Astrocyte (in vitro differentiated cells and primary cell): ENCODE results near the gene GDAP1L1. TPM values are rescaled to one million over a fixed set of nuclear protein-coding genes. Genes with fewer than 3 reads are reported as not detected.
"Not testable (repeated sequence)": the region's sequence is repeated elsewhere in the genome, so short reads cannot be mapped to it uniquely, and the experiment has no call there.

Source experiments
- DNase-seq: peaks from one replicate; pipeline ENCODE4 v3.0.0-alpha.2; 2010; ENCODE audit warnings: low read depth
- FAIRE-seq: peaks from 2 replicates; lab custom pipeline; 2011; peaks lifted over from hg19 to GRCh38; lab: Jason Lieb, UNC
- H2AFZ ChIP-seq: 2 replicates; pipeline ENCODE4 v1.6.0; 2012; ENCODE audit warnings: low read depth, low read length, inconsistent platforms
- H3K27ac ChIP-seq: 2 replicates; pipeline ENCODE4 v1.5.1; 2011; ENCODE audit warnings: low read depth, low read length, inconsistent platforms
- H3K27me3 ChIP-seq: 2 replicates; pipeline ENCODE4 v1.6.0; 2011; ENCODE audit warnings: low read length, inconsistent platforms; ENCODE audit not compliant: insufficient read depth
- H3K36me3 ChIP-seq: 2 replicates; pipeline ENCODE4 v1.5.1; 2011; ENCODE audit warnings: low read length, inconsistent platforms; ENCODE audit not compliant: insufficient read depth
- H3K4me1 ChIP-seq: 2 replicates; pipeline ENCODE4 v1.5.1; 2011; ENCODE audit warnings: low read length, inconsistent platforms; ENCODE audit not compliant: insufficient read depth
- H3K4me2 ChIP-seq: 2 replicates; pipeline ENCODE4 v1.6.0; 2012; ENCODE audit warnings: low read length, inconsistent platforms
- H3K4me3 ChIP-seq: 2 replicates; pipeline ENCODE4 v1.5.1; 2011; ENCODE audit warnings: low read depth, mild to moderate bottlenecking, low read length, inconsistent platforms; ENCODE audit not compliant: insufficient read depth
- H3K79me2 ChIP-seq: 2 replicates; pipeline ENCODE4 v1.6.0; 2012; ENCODE audit warnings: mild to moderate bottlenecking, low read length, inconsistent platforms; ENCODE audit not compliant: insufficient read depth
- H3K9ac ChIP-seq: 2 replicates; pipeline ENCODE4 v1.6.0; 2012; ENCODE audit warnings: mild to moderate bottlenecking, low read length, inconsistent platforms
- H3K9me3 ChIP-seq: 2 replicates; pipeline ENCODE4 v1.5.1; 2012; ENCODE audit warnings: low read depth, mild to moderate bottlenecking, low read length, inconsistent platforms; ENCODE audit not compliant: insufficient read depth
- H4K20me1 ChIP-seq: 2 replicates; pipeline ENCODE4 v1.6.0; 2012; ENCODE audit warnings: low read length, inconsistent platforms; ENCODE audit not compliant: insufficient read depth
- H3K27ac Mint-ChIP-seq: one replicate; pipeline ENCODE4 v1.8.0; 2021; ENCODE audit warnings: mild to moderate bottlenecking, mixed read lengths; ENCODE audit not compliant: unreplicated experiment
- H3K27me3 Mint-ChIP-seq: one replicate; pipeline ENCODE4 v1.8.0; 2021; ENCODE audit warnings: low read depth, mixed read lengths; ENCODE audit not compliant: unreplicated experiment
- H3K36me3 Mint-ChIP-seq: one replicate; pipeline ENCODE4 v1.8.0; 2021; ENCODE audit warnings: low read depth, mixed read lengths; ENCODE audit not compliant: unreplicated experiment
- H3K4me1 Mint-ChIP-seq: one replicate; pipeline ENCODE4 v1.8.0; 2021; ENCODE audit warnings: low read depth, mixed read lengths; ENCODE audit not compliant: unreplicated experiment
- H3K4me3 Mint-ChIP-seq: one replicate; pipeline ENCODE4 v1.8.0; 2021; ENCODE audit warnings: mild to moderate bottlenecking, moderate library complexity, mixed read lengths; ENCODE audit not compliant: unreplicated experiment
- H3K9me3 Mint-ChIP-seq: one replicate; pipeline ENCODE4 v1.8.0; 2021; ENCODE audit warnings: mild to moderate bottlenecking, mixed read lengths; ENCODE audit not compliant: unreplicated experiment
- CTCF ChIP-seq: IDR thresholded peaks from 2 replicates; pipeline ENCODE4 v1.5.1; 2011; ENCODE audit warnings: low read depth, mild to moderate bottlenecking, inconsistent platforms, low read length, moderate library complexity; ENCODE audit not compliant: insufficient read depth
- EZH2 ChIP-seq: IDR thresholded peaks from 2 replicates; pipeline ENCODE4 v1.6.1; 2012; ENCODE audit warnings: mild to moderate bottlenecking, low read length, inconsistent platforms; ENCODE audit not compliant: insufficient read depth
- total RNA-seq: library from RNA; stranded (reverse); gene quantifications from 2 replicates; pipeline ENCODE4 v1.2.1, GENCODE V29; 2021

Gene GDAP1L1
- total RNA-seq, 1 donor from 2014 or later = 0.64 TPM

DNA sequence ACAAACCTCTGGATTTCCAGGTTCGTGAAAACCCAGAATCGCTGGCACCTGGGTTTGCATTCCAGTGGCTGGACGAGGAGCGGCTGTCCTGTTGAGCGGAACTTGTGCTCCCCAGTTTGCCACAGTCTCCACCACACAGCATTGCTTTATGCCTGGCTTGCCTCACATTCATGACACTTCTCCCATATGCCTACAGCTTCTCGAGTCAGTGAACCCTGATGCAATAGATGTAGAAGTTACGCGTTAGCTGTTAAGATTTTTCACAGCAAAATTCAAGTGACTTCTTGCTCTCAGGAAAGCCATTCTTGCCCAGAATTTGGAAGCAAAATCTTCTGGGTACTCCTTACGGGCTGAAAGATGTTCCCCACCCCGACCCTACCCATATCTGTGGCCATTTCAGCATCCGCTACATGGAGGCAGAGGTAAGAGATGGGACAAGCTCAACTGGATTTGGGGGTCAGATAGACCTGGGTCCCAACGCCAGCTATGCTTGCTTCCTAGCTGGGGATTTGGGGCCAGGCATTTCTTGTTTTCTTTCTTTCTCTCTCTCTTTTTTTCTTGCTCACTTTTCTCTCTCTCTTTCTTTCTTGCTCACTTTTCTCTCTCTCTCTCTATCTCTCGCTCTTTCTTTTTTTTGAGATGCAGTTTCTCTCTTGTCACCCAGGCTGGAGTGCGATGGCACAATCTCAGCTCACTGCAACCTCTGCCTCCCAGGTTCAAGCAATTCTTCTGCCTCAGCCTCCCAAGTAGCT, 12.4 kb upstream of the GDAP1L1 start:
- Histone ChIP-seq H2AFZ (no peak overlapping the region), H3K36me3 (no peaks in the 10 kb centered on the region), H3K9ac (no peak overlapping the region), H3K9me3 (no peaks in the 10 kb centered on the region), H3K4me2 (no peak overlapping the region), H4K20me1 (no peaks in the 10 kb centered on the region), H3K79me2 (no peaks in the 10 kb centered on the region), H3K4me3 (no peak overlapping the region), H3K27me3 (peaks cover 2% of the 10 kb centered on the region), H3K27ac (no peak overlapping the region), H3K4me1 (no peaks in the 10 kb centered on the region)
- peaks cover 2% of the 10 kb centered on the region for H3K27me3 Mint-ChIP-seq
- no peaks in the 10 kb centered on the region for H3K36me3 Mint-ChIP-seq
- H3K9me3 Mint-ChIP-seq = peaks cover 4% of the 10 kb centered on the region
- no peak overlapping the region for H3K4me3 Mint-ChIP-seq
- FAIRE-seq = no peak
- peaks cover 1% of the 10 kb centered on the region for H3K4me1 Mint-ChIP-seq
- peak overlapping the region; percentile 54 for H3K27ac Mint-ChIP-seq
- DNase-seq = no peak
- TF ChIP-seq EZH2 (no peak), CTCF (no peak)

DNA sequence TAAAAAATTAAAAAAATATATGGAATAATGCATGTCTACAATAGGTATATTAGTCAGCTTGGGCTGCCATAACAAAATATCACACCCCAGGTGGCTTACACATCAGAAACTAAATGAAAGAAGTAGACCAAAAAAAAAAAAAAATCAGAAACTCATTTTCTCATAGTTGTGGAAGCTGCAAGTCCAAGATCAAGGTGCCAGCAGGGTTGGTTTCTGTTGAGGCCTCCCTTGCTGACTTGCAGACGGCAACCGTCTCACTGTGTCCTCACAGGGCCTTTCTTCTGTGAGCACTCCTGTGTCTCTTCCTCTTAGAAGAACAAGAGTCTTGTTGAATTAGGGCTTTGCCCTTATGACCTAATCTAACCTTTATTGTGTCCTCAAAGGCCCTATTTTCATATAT, 11.4 kb upstream of the GDAP1L1 start:
- Histone ChIP-seq H4K20me1 (no peaks in the 10 kb centered on the region), H2AFZ (no peak overlapping the region), H3K27me3 (peaks cover 2% of the 10 kb centered on the region), H3K36me3 (no peaks in the 10 kb centered on the region), H3K27ac (no peak overlapping the region), H3K79me2 (no peaks in the 10 kb centered on the region), H3K4me2 (no peak overlapping the region), H3K4me3 (no peak overlapping the region), H3K9ac (no peak overlapping the region), H3K4me1 (no peaks in the 10 kb centered on the region), H3K9me3 (no peaks in the 10 kb centered on the region)
- H3K4me1 Mint-ChIP-seq = peaks cover 1% of the 10 kb centered on the region
- DNase-seq (no peak), FAIRE-seq (no peak)
- no peak overlapping the region for H3K4me3 Mint-ChIP-seq
- no peaks in the 10 kb centered on the region for H3K36me3 Mint-ChIP-seq
- H3K27me3 Mint-ChIP-seq = peaks cover 9% of the 10 kb centered on the region
- H3K27ac Mint-ChIP-seq = no peak overlapping the region
- TF ChIP-seq CTCF = no peak
- no peak for TF ChIP-seq EZH2
- H3K9me3 Mint-ChIP-seq = peaks cover 4% of the 10 kb centered on the region

DNA sequence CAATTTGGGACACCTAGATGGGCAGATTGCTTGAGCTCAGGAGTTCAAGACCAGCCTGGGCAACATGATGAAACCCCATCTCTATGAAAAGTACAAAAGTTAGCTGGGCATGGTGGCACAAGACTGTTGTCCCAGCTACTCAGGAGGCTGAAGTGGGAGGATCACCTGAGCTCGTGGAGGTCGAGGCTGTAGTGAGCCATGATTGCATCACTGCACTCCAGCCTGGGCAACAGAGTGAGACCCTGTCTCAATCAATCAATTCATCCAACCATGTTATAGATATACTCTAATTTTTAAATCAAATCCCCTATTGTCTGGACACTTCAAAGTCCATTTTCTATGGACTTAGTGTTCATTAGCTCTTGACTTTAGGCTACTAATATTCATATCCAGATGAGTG, 10.3 kb upstream of the GDAP1L1 start:
- H3K9me3 ChIP-seq, H3K4me1 ChIP-seq, DNase-seq, H3K9me3 Mint-ChIP-seq, H3K9ac ChIP-seq, H3K4me3 ChIP-seq, H3K79me2 ChIP-seq, H2AFZ ChIP-seq, FAIRE-seq, H3K4me1 Mint-ChIP-seq, H3K4me3 Mint-ChIP-seq, H3K36me3 Mint-ChIP-seq, H4K20me1 ChIP-seq, H3K27ac Mint-ChIP-seq, H3K27me3 ChIP-seq, H3K27ac ChIP-seq, H3K36me3 ChIP-seq, H3K4me2 ChIP-seq: not testable (repeated sequence)
- peaks cover 15% of the 10 kb centered on the region for H3K27me3 Mint-ChIP-seq
